H1 (cell line): ENCODE data around the gene TRPV4. TPM values are rescaled to one million over a fixed set of nuclear protein-coding genes. Genes with fewer than 3 reads are reported as not detected.

Experiments
- CTCF ChIA-PET: fragments of 300-600 bp; sonication (Branson Sonifier 250); formaldehyde crosslinking; loops from one replicate; lab custom pipeline; 2021; ENCODE audit not compliant: partially characterized antibody; lab: Charles Lee
- POLR2A ChIA-PET: fragments of 300-600 bp; sonication (Branson Sonifier 250); formaldehyde crosslinking; loops from one replicate; lab custom pipeline; 2021; ENCODE audit warnings: inconsistent platforms; ENCODE audit not compliant: partially characterized antibody; lab: Charles Lee
- DNase-seq, 2 experiments: peaks; one replicate each; pipeline versions ENCODE4 v3.0.0 to v3.0.0-alpha.2; 2010 to 2022; ENCODE audit warnings: low spot score in 2 of 2, low read depth in 1 of 2, mixed read lengths in 1 of 2
- FAIRE-seq: peaks from 2 replicates; lab custom pipeline; 2011; peaks lifted over from hg19 to GRCh38; lab: Jason Lieb, UNC
- H2AFZ ChIP-seq: 2 replicates; pipeline ENCODE4 v1.8.1; 2012; ENCODE audit warnings: low read length, inconsistent platforms
- H2AK5ac ChIP-seq: 2 replicates; pipeline ENCODE4 v1.6.1; 2013; ENCODE audit warnings: low read depth, low read length
- H2BK120ac ChIP-seq: replicated peaks from 2 replicates; pipeline ENCODE3; 2013; ENCODE audit warnings: low read depth, low read length, inconsistent platforms
- H2BK12ac ChIP-seq: 2 replicates; pipeline ENCODE4 v1.6.1; 2013; ENCODE audit warnings: low read depth, low read length
- H2BK15ac ChIP-seq: 2 replicates; pipeline ENCODE4 v1.6.1; 2013; ENCODE audit warnings: low read length
- H2BK20ac ChIP-seq: 2 replicates; pipeline ENCODE4 v1.6.1; 2013; ENCODE audit warnings: low read length
- H2BK5ac ChIP-seq: 2 replicates; pipeline ENCODE4 v1.6.1; 2013; ENCODE audit warnings: low read depth, low read length
- H3K14ac ChIP-seq: 2 replicates; pipeline ENCODE4 v1.6.1; 2013; ENCODE audit warnings: inconsistent platforms; ENCODE audit not compliant: insufficient read length
- H3K18ac ChIP-seq: 2 replicates; pipeline ENCODE4 v1.6.1; 2013; ENCODE audit warnings: low read length; ENCODE audit errors: extremely low read depth
- H3K23ac ChIP-seq: 2 replicates; pipeline ENCODE4 v1.6.1; 2013; ENCODE audit warnings: inconsistent platforms; ENCODE audit not compliant: insufficient read length
- H3K23me2 ChIP-seq: 2 replicates; pipeline ENCODE4 v1.6.1; 2013; ENCODE audit warnings: low read depth, low read length
- H3K27ac ChIP-seq: 2 replicates; pipeline ENCODE4 v1.6.1; 2011; ENCODE audit warnings: low read depth, low read length, inconsistent platforms
- H3K27me3 ChIP-seq, 4 experiments: replicated peaks in 1 of 4; 1 replicate in 1 of 4; 2 replicates in 3 of 4; pipeline versions ENCODE4 v1.6.1 to v1.8.1; 2011 to 2013; ENCODE audit warnings: low read length in 3 of 4, mild to moderate bottlenecking in 3 of 4, inconsistent platforms in 2 of 4, mixed read lengths in 2 of 4, moderate library complexity in 1 of 4; ENCODE audit not compliant: control insufficient read depth in 3 of 4, insufficient read depth in 3 of 4; ENCODE audit errors: extremely low read depth in 1 of 4
- H3K36me3 ChIP-seq, 4 experiments: 2 replicates each; pipeline versions ENCODE4 v1.6.1 to v1.8.1; 2011 to 2013; ENCODE audit warnings: mild to moderate bottlenecking in 4 of 4, low read length in 3 of 4, moderate library complexity in 2 of 4, control low read depth in 1 of 4, inconsistent platforms in 1 of 4; ENCODE audit not compliant: insufficient read depth in 4 of 4, control insufficient read depth in 2 of 4
- H3K4ac ChIP-seq: replicated peaks from 2 replicates; pipeline ENCODE3; 2013; ENCODE audit warnings: low read length, low read depth, mixed read lengths, inconsistent platforms; ENCODE audit not compliant: insufficient read length
- H3K4me1 ChIP-seq, 4 experiments: replicated peaks in 1 of 4; 1 replicate in 1 of 4; 2 replicates in 3 of 4; pipeline versions ENCODE4 v1.6.1 to v1.8.1; 2011 to 2013; ENCODE audit warnings: low read length in 3 of 4, inconsistent platforms in 2 of 4, mixed read lengths in 1 of 4; ENCODE audit not compliant: insufficient read depth in 4 of 4, control insufficient read depth in 3 of 4
- H3K4me2 ChIP-seq, 2 experiments: 2 replicates each; pipeline versions ENCODE4 v1.6.1 to v1.8.1; 2011 to 2013; ENCODE audit warnings: low read depth in 2 of 2, low read length in 2 of 2, control low read depth in 1 of 2, inconsistent platforms in 1 of 2, mild to moderate bottlenecking in 1 of 2; ENCODE audit not compliant: insufficient read depth in 1 of 2
- H3K4me3 ChIP-seq, 4 experiments: fragments of 200-600, 300-600 bp in 1 of 4; sonication (generic), shearing (Covaris generic), sonication (Bioruptor Twin) in 1 of 4; 2 replicates each; pipeline versions ENCODE4 v1.5.1 to v1.8.1; 2011 to 2016; ENCODE audit warnings: low read length in 4 of 4, low read depth in 3 of 4, control low read depth in 2 of 4, inconsistent platforms in 2 of 4, mild to moderate bottlenecking in 2 of 4, mixed read lengths in 1 of 4, moderate library complexity in 1 of 4; ENCODE audit not compliant: insufficient read depth in 2 of 4; ENCODE audit errors: extremely low read depth in 1 of 4
- H3K56ac ChIP-seq: replicated peaks from 2 replicates; pipeline ENCODE3; 2013; ENCODE audit warnings: low read depth, mild to moderate bottlenecking, mixed read lengths, low read length, inconsistent platforms; ENCODE audit not compliant: insufficient read length
- H3K79me1 ChIP-seq: 2 replicates; pipeline ENCODE4 v1.6.1; 2013; ENCODE audit warnings: low read depth, low read length, control low read depth
- H3K79me2 ChIP-seq, 2 experiments: 2 replicates each; pipeline versions ENCODE4 v1.6.1 to v1.8.1; 2012 to 2013; ENCODE audit warnings: low read length in 2 of 2, mild to moderate bottlenecking in 2 of 2, inconsistent platforms in 1 of 2; ENCODE audit not compliant: insufficient read depth in 2 of 2, control insufficient read depth in 1 of 2
- H3K9ac ChIP-seq, 4 experiments: replicated peaks in 1 of 4; 1 replicate in 1 of 4; 2 replicates in 3 of 4; pipeline versions ENCODE4 v1.6.1 to v1.8.1; 2011 to 2013; ENCODE audit warnings: low read depth in 3 of 4, low read length in 3 of 4, control low read depth in 2 of 4, mild to moderate bottlenecking in 2 of 4, moderate library complexity in 2 of 4, inconsistent platforms in 1 of 4; ENCODE audit errors: extremely low read depth in 1 of 4
- H3K9me3 ChIP-seq, 2 experiments: 2 replicates each; pipeline versions ENCODE4 v1.6.1 to v1.8.1; 2012 to 2013; ENCODE audit warnings: mild to moderate bottlenecking in 2 of 2, moderate library complexity in 2 of 2, control low read depth in 1 of 2, inconsistent platforms in 1 of 2, low read depth in 1 of 2, low read length in 1 of 2, mixed read lengths in 1 of 2; ENCODE audit not compliant: insufficient read depth in 2 of 2
- H4K20me1 ChIP-seq, 2 experiments: replicated peaks in 1 of 2; 2 replicates each; pipeline versions ENCODE3 to v1.8.1; 2011 to 2013; ENCODE audit warnings: inconsistent platforms in 2 of 2, low read length in 2 of 2, mild to moderate bottlenecking in 1 of 2; ENCODE audit not compliant: insufficient read depth in 2 of 2, control insufficient read depth in 1 of 2
- H4K5ac ChIP-seq: 2 replicates; pipeline ENCODE4 v1.6.1; 2013; ENCODE audit warnings: low read length, low read depth, mixed read lengths, inconsistent platforms; ENCODE audit not compliant: insufficient read length
- H4K8ac ChIP-seq: 2 replicates; pipeline ENCODE4 v1.8.0; 2013; ENCODE audit warnings: mild to moderate bottlenecking, moderate library complexity, low read length, inconsistent platforms; ENCODE audit not compliant: insufficient read depth; ENCODE audit errors: extremely low read depth
- H4K91ac ChIP-seq: replicated peaks from 2 replicates; pipeline ENCODE3; 2013; ENCODE audit warnings: low read length, mixed read lengths, inconsistent platforms; ENCODE audit not compliant: insufficient read length
- EGR1 ChIP-seq: IDR thresholded peaks from 2 replicates; pipeline ENCODE4 v1.6.1; 2011; ENCODE audit warnings: low read depth, low read length, borderline replicate concordance
- FOSL1 ChIP-seq: IDR thresholded peaks from 2 replicates; pipeline ENCODE4 v1.6.1; 2011; ENCODE audit warnings: mild to moderate bottlenecking, low read depth, low read length, moderate library complexity; ENCODE audit not compliant: insufficient read depth
- KDM5A ChIP-seq: fragments of 200-600 bp; IDR thresholded peaks from 2 replicates; pipeline ENCODE4 v1.7.1; 2012; ENCODE audit warnings: mild to moderate bottlenecking, low read length, inconsistent platforms, mixed read lengths
- NRF1 ChIP-seq: IDR thresholded peaks from 2 replicates; pipeline ENCODE4 v1.6.1; 2011; ENCODE audit warnings: mild to moderate bottlenecking, low read depth, low read length, improper control_type of control experiment
- PHF8 ChIP-seq: fragments of 200-600 bp; sonication (generic); conservative IDR thresholded peaks from 2 replicates; pipeline ENCODE4 v1.7.1; 2012; ENCODE audit warnings: low read depth, mild to moderate bottlenecking, inconsistent platforms, low read length, moderate library complexity
- RBBP5 ChIP-seq: IDR thresholded peaks from 2 replicates; pipeline ENCODE4 v1.7.1; 2012; ENCODE audit warnings: low read depth, mild to moderate bottlenecking, inconsistent platforms, low read length, moderate library complexity, borderline replicate concordance
- WGBS, 2 experiments: shearing (Covaris generic) in 1 of 2; methylation state at CpG; one replicate each; pipeline versions ENCODE4 v1.1.6 to v1.1.7; 2013 to 2015; ENCODE audit warnings: low lambda C conversion rate in 2 of 2, mixed read lengths in 2 of 2, inconsistent platforms in 1 of 2, low coverage in 1 of 2, missing lambda C conversion rate in 1 of 2; ENCODE audit not compliant: insufficient replicate concordance in 2 of 2, insufficient coverage in 1 of 2, insufficient read length in 1 of 2; ENCODE audit errors: extremely low coverage in 1 of 2, missing lambda C conversion rate in 1 of 2; 5-methylcytosine and 5-hydroxymethylcytosine counted together
- polyA plus RNA-seq, 7 experiments: library from polyadenylated mRNA; depleted of rRNA in 3 of 7; stranded (reverse) in 5 of 7; unstranded in 2 of 7; fragments of >200 nt in 5 of 7; fragments of 200-250 nt in 2 of 7; gene quantifications; 1 replicate in 5 of 7; 2 replicates in 1 of 7; 4 replicates in 1 of 7; pipeline versions ENCODE4 v1.2.1 to v1.2.3, GENCODE V29; 2011 to 2013; ENCODE audit warnings: missing spikeins in 2 of 7, mixed read lengths in 2 of 7
- total RNA-seq: library from RNA; stranded (reverse); fragmentation: NEBNext Ultra II Directional; extraction: Animal tissue kit (Norgen Biotek cat#: 25700); gene quantifications from 2 replicates; pipeline ENCODE4 v1.2.1, GENCODE V29; 2021

TRPV4 gene
- total and polyA plus RNA-seq, 2 of the 8 experiments (the other 6 are each of a cell fraction or from before 2014, with no cell fraction given): 2.1 to 6.2 TPM

- Histone ChIP-seq H3K27me3 (no peaks in the 10 kb centered on the region), H3K36me3 (peaks cover 0 to 2% (median 0%) of the 10 kb centered on the region in 4 experiments; a peak in 4 of 8 replicates), H3K4ac (no peak overlapping the region), H3K18ac (no peak overlapping the region), H3K9me3 (no peaks in the 10 kb centered on the region), H3K79me1 (no peaks in the 10 kb centered on the region), H3K9ac (no peak overlapping the region), H3K23me2 (no peaks in the 10 kb centered on the region), H3K4me3 (no peak overlapping the region), H3K27ac (no peak overlapping the region), H4K5ac (no peak overlapping the region), H4K20me1 (no peaks in the 10 kb centered on the region), H3K23ac (no peak overlapping the region), H4K8ac (no peak overlapping the region), H2BK20ac (no peak overlapping the region), H2BK120ac (no peak overlapping the region), H2BK12ac (no peak overlapping the region), H3K14ac (no peak overlapping the region), H3K4me2 (no peak overlapping the region), H4K91ac (no peak overlapping the region), H3K56ac (no peak overlapping the region), H2AK5ac (no peak overlapping the region), H3K79me2 (no peaks in the 10 kb centered on the region), H2AFZ (no peak overlapping the region), H2BK15ac (no peak overlapping the region), H2BK5ac (no peak overlapping the region), H3K4me1 (no peaks in the 10 kb centered on the region)
- WGBS, 2 experiments: 81% methylated on average over 14 of the region's 14 CpGs; no CpG with 5 or more reads in 1 of the 2 experiments
- ChIA-PET POLR2A (no interaction called here), CTCF (interaction anchor here (2.3 to 9.4 kb wide), 7 partner anchors 10 to 72 kb away, joined by 7 to 86 read pairs (median 54); partner anchors contain the start of gene TCHP)
- no peak for DNase-seq
- FAIRE-seq: no peak
- no peak for TF ChIP-seq RBBP5
- TF ChIP-seq EGR1: no peak
- TF ChIP-seq NRF1: no peak
- no peak for TF ChIP-seq KDM5A
- TF ChIP-seq FOSL1: no peak
- no peak for TF ChIP-seq PHF8
Observed at GRCh38 chr12:109855377-109855776, 22.2 kb upstream of the TRPV4 start.
